ENCODE results near the gene AHCYL1.

DNA sequence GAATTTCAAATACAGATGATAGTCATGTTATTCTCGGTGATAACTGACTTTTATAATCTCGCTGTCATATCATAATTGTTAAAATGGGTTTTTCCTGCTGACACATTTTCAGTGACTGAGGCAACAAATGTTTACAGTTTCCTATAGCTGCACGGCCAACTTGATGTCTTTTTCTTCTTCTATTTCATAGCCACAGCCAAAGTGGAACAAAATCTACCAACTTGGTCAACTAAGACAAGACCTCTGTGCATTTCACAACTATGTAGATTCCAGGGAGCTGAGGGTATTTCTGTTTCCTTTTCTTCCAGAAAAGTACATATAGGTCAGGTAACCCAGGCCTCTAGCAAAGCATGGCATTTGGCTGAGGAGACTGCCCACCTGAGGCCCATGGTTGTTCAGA, 10.4 kb upstream of the AHCYL1 start:
- no peak for TF ChIP-seq EZH2 (IDR thresholded peaks at IDR 0.05)
- TF ChIP-seq, protein P1, sequence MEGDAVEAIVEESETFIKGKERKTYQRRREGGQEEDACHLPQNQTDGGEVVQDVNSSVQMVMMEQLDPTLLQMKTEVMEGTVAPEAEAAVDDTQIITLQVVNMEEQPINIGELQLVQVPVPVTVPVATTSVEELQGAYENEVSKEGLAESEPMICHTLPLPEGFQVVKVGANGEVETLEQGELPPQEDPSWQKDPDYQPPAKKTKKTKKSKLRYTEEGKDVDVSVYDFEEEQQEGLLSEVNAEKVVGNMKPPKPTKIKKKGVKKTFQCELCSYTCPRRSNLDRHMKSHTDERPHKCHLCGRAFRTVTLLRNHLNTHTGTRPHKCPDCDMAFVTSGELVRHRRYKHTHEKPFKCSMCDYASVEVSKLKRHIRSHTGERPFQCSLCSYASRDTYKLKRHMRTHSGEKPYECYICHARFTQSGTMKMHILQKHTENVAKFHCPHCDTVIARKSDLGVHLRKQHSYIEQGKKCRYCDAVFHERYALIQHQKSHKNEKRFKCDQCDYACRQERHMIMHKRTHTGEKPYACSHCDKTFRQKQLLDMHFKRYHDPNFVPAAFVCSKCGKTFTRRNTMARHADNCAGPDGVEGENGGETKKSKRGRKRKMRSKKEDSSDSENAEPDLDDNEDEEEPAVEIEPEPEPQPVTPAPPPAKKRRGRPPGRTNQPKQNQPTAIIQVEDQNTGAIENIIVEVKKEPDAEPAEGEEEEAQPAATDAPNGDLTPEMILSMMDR (IDR thresholded peaks at IDR 0.05): no peak

All from neural progenitor cell (in vitro differentiated cells).